UCSD-AML1 (cell line): ENCODE data around the gene PIP5K1A.
A peak's percentile ranks its signal among the peaks of the same experiment; 100 is the strongest.
"Not testable (repeated sequence)": the region's sequence is repeated elsewhere in the genome, so short reads cannot be mapped to it uniquely, and the experiment has no call there.

ENCODE experiments used
- DNase-seq: peaks from one replicate; lab custom pipeline; 2025; ENCODE audit not compliant: unreplicated experiment; lab: John Stamatoyannopoulos, UW

PIP5K1A gene

GRCh38 chr1:151198254-151199127, at the start of gene PIP5K1A:
PIP5K1A (plus strand) TSS chr1:151198552; CDS start chr1:151198997, 445 bp downstream.
- peak; percentile 97 for DNase-seq

- peak; percentile 84 for DNase-seq
Measured at GRCh38 chr1:151156515-151156819, 41.9 kb upstream of the PIP5K1A start, which contains the start of gene TNFAIP8L2. TNFAIP8L2 (plus strand) TSS chr1:151156649; CDS start chr1:151158698, 2,049 bp downstream.

DNA sequence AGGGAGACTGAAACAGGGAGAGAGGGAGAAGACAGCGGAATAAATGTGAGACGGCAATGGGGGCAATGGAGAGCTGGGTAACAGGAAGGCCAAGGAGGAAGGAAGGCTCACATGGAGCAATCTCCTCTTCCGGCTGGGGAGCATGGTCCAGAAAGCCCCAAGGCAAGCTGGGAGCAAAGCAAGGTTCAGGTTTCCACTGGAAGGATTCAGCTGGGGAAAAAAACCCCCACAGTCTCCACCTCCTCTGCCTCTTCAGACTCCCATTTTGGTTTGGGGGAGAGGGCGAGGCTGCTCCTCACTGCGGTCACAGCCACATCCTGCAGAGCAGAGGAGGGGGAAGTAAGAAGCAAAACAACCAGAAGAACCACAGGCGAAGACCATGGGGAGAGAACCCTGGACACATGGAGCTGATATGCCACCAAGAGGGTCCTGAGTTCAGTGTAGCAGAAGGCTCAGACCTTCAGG, 41.3 kb upstream of the PIP5K1A start:
- DNase-seq = peak; percentile 89

GRCh38 chr1:151158326-151158725, 40.0 kb upstream of the PIP5K1A start:
- DNase-seq = peak; percentile 21

DNA sequence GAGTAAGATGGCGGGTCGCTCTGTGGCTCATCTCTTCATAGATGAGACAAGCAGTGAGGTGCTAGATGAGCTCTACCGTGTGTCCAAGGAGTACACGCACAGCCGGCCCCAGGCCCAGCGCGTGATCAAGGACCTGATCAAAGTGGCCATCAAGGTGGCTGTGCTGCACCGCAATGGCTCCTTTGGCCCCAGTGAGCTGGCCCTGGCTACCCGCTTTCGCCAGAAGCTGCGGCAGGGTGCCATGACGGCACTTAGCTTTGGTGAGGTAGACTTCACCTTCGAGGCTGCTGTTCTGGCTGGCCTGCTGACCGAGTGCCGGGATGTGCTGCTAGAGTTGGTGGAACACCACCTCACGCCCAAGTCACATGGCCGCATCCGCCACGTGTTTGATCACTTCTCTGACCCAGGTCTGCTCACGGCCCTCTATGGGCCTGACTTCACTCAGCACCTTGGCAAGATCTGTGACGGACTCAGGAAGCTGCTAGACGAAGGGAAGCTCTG, 39.6 kb upstream of the PIP5K1A start:
- no peak for DNase-seq

GRCh38 chr1:151159373-151159772, 39.0 kb upstream of the PIP5K1A start:
- no peak for DNase-seq

GRCh38 chr1:151164732-151165280, 33.5 kb upstream of the PIP5K1A start:
- no peak for DNase-seq

- no peak for DNase-seq
Measured at GRCh38 chr1:151165281-151165737, 33.0 kb upstream of the PIP5K1A start.

GRCh38 chr1:151165738-151166504, 32.4 kb upstream of the PIP5K1A start, which contains the start of the genes LYSMD1 and SCNM1:
LYSMD1 (minus strand) TSS chr1:151165902; CDS start chr1:151165258, 644 bp downstream.
SCNM1 (plus strand) TSS chr1:151166144; CDS start chr1:151166153, 9 bp downstream.
- peak; percentile 96 for DNase-seq

- peak; percentile 52 for DNase-seq
Measured at GRCh38 chr1:151166505-151166956, 31.8 kb upstream of the PIP5K1A start.

DNA sequence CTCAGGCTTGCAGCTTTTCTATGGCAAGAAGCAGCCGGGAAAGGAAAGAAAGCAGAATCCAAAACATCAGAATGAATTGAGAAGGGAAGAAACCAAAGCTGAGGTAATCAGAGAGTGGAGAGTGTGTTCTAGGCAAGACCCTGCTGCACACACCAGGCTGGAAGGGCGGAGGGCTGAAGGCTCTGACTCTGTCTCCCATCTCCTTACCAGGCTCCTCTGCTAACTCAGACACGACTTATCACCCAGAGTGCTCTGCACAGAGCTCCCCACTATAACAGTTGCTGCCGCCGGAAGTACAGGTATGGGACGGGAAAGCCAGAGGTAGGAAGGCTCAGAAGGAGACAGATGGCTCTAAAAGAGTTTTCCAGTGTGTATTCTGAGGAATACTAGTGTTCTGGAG, 31.2 kb upstream of the PIP5K1A start:
- no peak for DNase-seq

DNA sequence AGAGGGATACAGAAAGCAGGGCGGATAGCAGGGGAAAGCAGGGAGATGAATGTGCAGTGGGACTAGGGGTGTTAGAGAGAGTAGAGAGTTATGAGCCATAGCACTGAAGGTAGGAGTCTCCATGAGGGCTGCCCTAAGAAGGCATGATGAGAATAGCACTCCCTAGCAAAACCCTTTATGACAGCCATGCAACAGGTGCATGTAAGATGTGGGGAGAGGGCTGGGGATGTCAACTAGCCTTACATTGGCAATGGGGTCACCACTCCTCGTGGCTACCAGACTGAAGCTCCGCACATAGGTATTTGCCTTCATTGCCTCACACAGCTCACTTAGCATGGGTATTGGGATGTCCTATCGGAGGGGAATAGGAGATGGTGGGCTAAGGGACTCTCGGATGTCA, 27.2 kb upstream of the PIP5K1A start:
- DNase-seq = no peak

GRCh38 chr1:151175041-151175741, 23.2 kb upstream of the PIP5K1A start:
- DNase-seq = no peak

DNA sequence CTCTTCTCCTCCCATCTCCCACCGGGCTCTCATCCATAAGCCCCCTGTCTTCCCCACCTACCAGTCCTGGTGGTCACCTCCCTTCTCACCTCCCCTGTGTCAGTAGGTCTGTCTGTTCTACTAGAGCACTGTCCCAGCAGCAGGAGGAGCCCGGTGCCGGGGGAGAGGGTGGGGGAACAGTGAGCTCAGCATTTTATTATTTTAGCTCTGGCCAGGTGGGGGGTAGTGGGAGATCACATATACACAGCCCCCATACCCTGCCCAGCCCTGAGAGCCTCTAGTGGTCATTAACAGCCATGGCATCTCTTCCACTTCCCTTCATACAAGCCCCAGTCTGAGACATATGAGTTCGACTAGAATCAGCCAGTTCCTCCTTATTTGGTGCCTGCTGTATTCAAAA, 22.5 kb upstream of the PIP5K1A start, which contains the start of gene TMOD4:
Gene TMOD4 (minus strand): TSS at position 119 of the 400 bp plus-strand sequence. CDS start 1,106 bp downstream, outside the sequence.
- no peak for DNase-seq

DNA sequence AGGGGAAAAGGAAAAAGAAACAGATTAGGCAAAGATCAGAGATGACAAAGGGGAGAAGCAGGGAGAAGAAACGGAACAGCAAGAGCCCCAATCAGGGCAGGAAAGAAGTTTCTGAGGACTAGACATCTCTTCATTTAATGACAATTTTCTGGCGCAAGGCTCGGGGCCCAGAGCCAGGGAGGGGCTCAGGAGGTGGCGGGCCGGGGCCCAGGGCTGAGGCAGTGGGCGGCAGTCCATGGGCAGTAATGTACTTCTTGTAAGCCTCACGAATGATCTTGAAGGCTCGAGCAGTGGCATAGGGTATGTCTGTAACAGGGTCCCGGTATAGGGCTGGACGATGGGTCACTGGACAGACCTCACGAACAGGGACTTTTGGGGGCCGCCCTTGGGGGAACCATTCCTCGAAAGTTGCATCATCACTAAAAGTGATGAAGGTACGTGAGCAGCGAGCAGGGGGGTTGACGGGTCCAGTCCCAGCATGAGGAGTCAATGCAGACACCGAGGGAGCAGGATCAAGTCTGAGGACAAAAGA, 21.8 kb upstream of the PIP5K1A start:
- DNase-seq = no peak

DNA sequence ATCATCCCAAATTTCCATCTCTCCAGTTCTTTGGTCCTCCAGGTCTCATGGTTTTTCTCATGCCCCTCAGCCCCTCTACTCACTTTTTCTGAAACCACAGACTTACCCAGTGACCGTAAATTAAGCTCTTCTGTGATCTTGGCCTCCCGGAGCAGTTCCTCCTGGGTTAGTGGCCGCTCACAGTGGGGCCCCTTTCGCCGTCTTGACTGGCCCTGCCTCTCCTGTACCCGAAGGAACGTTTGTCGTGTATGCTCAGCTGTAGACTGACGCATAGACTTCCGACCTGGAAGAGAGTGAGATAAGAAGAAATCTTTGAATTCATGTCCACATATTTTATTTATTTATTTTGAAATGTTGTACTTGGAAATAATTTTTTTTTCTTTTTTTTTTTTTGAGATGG, 14.1 kb upstream of the PIP5K1A start:
- DNase-seq = no peak

GRCh38 chr1:151187205-151187604, 11.1 kb upstream of the PIP5K1A start:
- DNase-seq = no peak

DNA sequence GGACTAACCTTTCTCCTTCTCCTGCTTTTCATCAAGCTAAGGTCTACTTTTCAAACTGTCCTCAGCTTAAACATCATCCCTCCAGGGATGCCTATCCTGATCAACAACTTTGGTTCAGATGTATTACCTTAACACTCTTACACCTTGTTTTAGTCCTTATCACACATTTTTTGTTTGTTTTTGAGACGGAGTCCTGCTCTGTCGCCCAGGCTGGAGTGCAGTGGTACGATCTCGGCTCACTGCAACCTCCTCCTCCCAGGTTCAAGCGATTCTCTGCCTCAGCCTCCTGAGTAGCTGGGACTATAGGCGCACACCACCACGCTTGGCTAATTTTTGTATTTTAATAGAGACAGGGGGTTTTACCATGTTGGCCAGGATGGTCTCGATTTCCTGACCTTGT, 9.7 kb upstream of the PIP5K1A start:
- DNase-seq = not testable (repeated sequence)

GRCh38 chr1:151189637-151190445, 8.5 kb upstream of the PIP5K1A start, which contains the start of gene VPS72:
VPS72 (minus strand) TSS chr1:151190197; CDS start chr1:151190121, 76 bp downstream.
- peak; percentile 86 for DNase-seq
